IMR-90 (cell line): ENCODE results near the gene ANO10. TPM values are rescaled to one million over a fixed set of nuclear protein-coding genes. Genes with fewer than 3 reads are reported as not detected.
"Not testable (repeated sequence)": the region's sequence is repeated elsewhere in the genome, so short reads cannot be mapped to it uniquely, and the experiment has no call there.

Experiments
- ATAC-seq: fragments of 200-7000 bp; cut with Tn5 transposase; 2 replicates; pipeline ENCODE4 v1.9.1; 2020; ENCODE audit warnings: low read depth, mild to moderate bottlenecking, moderate library complexity
- BruUV-seq: library from RNA; stranded (reverse); fragments of 400-500 nt; replicated peaks from 2 replicates; lab custom pipeline; 2021; lab: Mats Ljungman, UMichigan
- CTCF ChIA-PET: fragments of 300-600 bp; formaldehyde crosslinking; extraction: SDS; loops from one replicate; lab custom pipeline; 2021; ENCODE audit warnings: antibody characterized with exemption; lab: Yijun Ruan, JAX
- POLR2A ChIA-PET: fragments of 300-600 bp; sonication (Branson Sonifier 250); formaldehyde crosslinking; loops from one replicate; lab custom pipeline; 2022; ENCODE audit warnings: antibody characterized with exemption; ENCODE audit not compliant: unreplicated experiment; lab: Charles Lee
- DNase-seq: peaks from one replicate; pipeline ENCODE4 v3.0.0; 2013
- H2AFZ ChIP-seq: replicated peaks from 2 replicates; pipeline ENCODE3; 2013; ENCODE audit warnings: low read length, mild to moderate bottlenecking; ENCODE audit not compliant: poor library complexity
- H2AK5ac ChIP-seq: 2 replicates; pipeline ENCODE4 v1.6.1; 2013; ENCODE audit warnings: low read depth, low read length, inconsistent platforms
- H2AK9ac ChIP-seq: replicated peaks from 2 replicates; pipeline ENCODE3; 2013; ENCODE audit warnings: mild to moderate bottlenecking, low read depth, low read length, moderate library complexity; ENCODE audit not compliant: poor library complexity
- H2BK120ac ChIP-seq: 2 replicates; pipeline ENCODE4 v1.6.1; 2013; ENCODE audit warnings: low read depth, low read length, inconsistent platforms
- H2BK15ac ChIP-seq: 3 replicates; pipeline ENCODE4 v1.6.1; 2013; ENCODE audit warnings: low read depth, low read length, inconsistent platforms
- H2BK20ac ChIP-seq: 2 replicates; pipeline ENCODE4 v1.6.1; 2013; ENCODE audit warnings: low read depth, mild to moderate bottlenecking, inconsistent platforms, low read length, moderate library complexity
- H2BK5ac ChIP-seq: 2 replicates; pipeline ENCODE4 v1.6.1; 2013; ENCODE audit warnings: mild to moderate bottlenecking, low read depth, low read length, inconsistent platforms; ENCODE audit not compliant: poor library complexity, severe bottlenecking
- H3K14ac ChIP-seq: replicated peaks from 2 replicates; pipeline ENCODE4 v1.6.1; 2013; ENCODE audit warnings: low read depth, low read length, inconsistent platforms
- H3K18ac ChIP-seq: 2 replicates; pipeline ENCODE4 v1.6.1; 2013; ENCODE audit warnings: low read depth, low read length, control low read depth
- H3K23ac ChIP-seq: 2 replicates; pipeline ENCODE4 v1.6.1; 2013; ENCODE audit warnings: low read depth, low read length, inconsistent platforms
- H3K27ac ChIP-seq: 2 replicates; pipeline ENCODE4 v1.5.1; 2013; ENCODE audit warnings: mild to moderate bottlenecking, control low read depth, low read length; ENCODE audit not compliant: insufficient read depth
- H3K27me3 ChIP-seq: 2 replicates; pipeline ENCODE4 v1.6.1; 2013; ENCODE audit warnings: low read length; ENCODE audit not compliant: control insufficient read depth, insufficient read depth
- H3K36me3 ChIP-seq: 2 replicates; pipeline ENCODE4 v1.6.1; 2013; ENCODE audit warnings: low read length, mixed read lengths; ENCODE audit not compliant: control insufficient read depth, insufficient read depth
- H3K4ac ChIP-seq: 2 replicates; pipeline ENCODE4 v1.6.1; 2013; ENCODE audit warnings: low read depth, low read length, inconsistent platforms
- H3K4me1 ChIP-seq: 2 replicates; pipeline ENCODE4 v1.6.1; 2013; ENCODE audit warnings: low read length, mixed read lengths; ENCODE audit not compliant: control insufficient read depth, insufficient read depth
- H3K4me2 ChIP-seq: 2 replicates; pipeline ENCODE4 v1.6.1; 2013; ENCODE audit warnings: low read depth, mild to moderate bottlenecking, control low read depth, low read length, moderate library complexity
- H3K4me3 ChIP-seq: 2 replicates; pipeline ENCODE4 v1.5.1; 2013; ENCODE audit warnings: low read depth, mild to moderate bottlenecking, control low read depth, low read length, moderate library complexity; ENCODE audit not compliant: insufficient read depth
- H3K56ac ChIP-seq: 2 replicates; pipeline ENCODE4 v1.6.1; 2013; ENCODE audit warnings: low read length, inconsistent platforms; ENCODE audit not compliant: insufficient read depth; ENCODE audit errors: extremely low read depth
- H3K79me1 ChIP-seq, 2 experiments: 2 replicates each; pipeline ENCODE4 v1.6.1; 2013; ENCODE audit warnings: low read length in 2 of 2, inconsistent platforms in 1 of 2, low read depth in 1 of 2
- H3K9ac ChIP-seq: 2 replicates; pipeline ENCODE4 v1.6.1; 2013; ENCODE audit warnings: low read depth, low read length, control low read depth
- H3K9me1 ChIP-seq: 2 replicates; pipeline ENCODE4 v1.6.1; 2013; ENCODE audit warnings: low read length, inconsistent platforms; ENCODE audit not compliant: insufficient read depth
- H3K9me3 ChIP-seq: 2 replicates; pipeline ENCODE4 v1.6.1; 2013; ENCODE audit warnings: low read length; ENCODE audit not compliant: control insufficient read depth, insufficient read depth
- H4K20me1 ChIP-seq: 2 replicates; pipeline ENCODE4 v1.6.1; 2013; ENCODE audit warnings: low read length, inconsistent platforms; ENCODE audit not compliant: insufficient read depth
- H4K5ac ChIP-seq: 2 replicates; pipeline ENCODE4 v1.6.1; 2013; ENCODE audit warnings: mild to moderate bottlenecking, low read depth, low read length, control low read depth
- H4K8ac ChIP-seq, 2 experiments: 2 replicates each; pipeline ENCODE4 v1.6.1; 2013; ENCODE audit warnings: low read depth in 2 of 2, low read length in 2 of 2, control low read depth in 1 of 2, inconsistent platforms in 1 of 2
- H4K91ac ChIP-seq: 2 replicates; pipeline ENCODE4 v1.6.1; 2013; ENCODE audit warnings: low read depth, low read length, inconsistent platforms; ENCODE audit not compliant: insufficient read depth
- WGBS, 2 experiments: methylation state at CpG; one replicate each; pipeline versions ENCODE4 v1.1.5 to v1.1.7; 2013; ENCODE audit warnings: missing lambda C conversion rate in 2 of 2; ENCODE audit not compliant: insufficient read length in 1 of 2; ENCODE audit errors: extremely low coverage in 2 of 2; 5-methylcytosine and 5-hydroxymethylcytosine counted together
- dilution Hi-C: fragments of 300-500 bp; cut with HindIII; formaldehyde crosslinking; loops from one replicate; pipeline ENCODE4 v1.14.3; 2018; ENCODE audit warnings: low sequenced_read_pairs; ENCODE audit not compliant: unreplicated experiment
- in situ Hi-C: fragments of 300-500 bp; cut with MboI; formaldehyde crosslinking; loops from 3 replicates; pipeline ENCODE4 v1.14.3; 2019; ENCODE audit warnings: low sequenced_read_pairs, inconsistent platforms, mixed read lengths
- intact Hi-C: fragments of 100-400 bp; cut with micrococcal nuclease; formaldehyde crosslinking; loops from 2 replicates; pipeline ENCODE4 v1.10.0; 2022
- polyA plus RNA-seq, 3 experiments: library from polyadenylated mRNA; depleted of rRNA; stranded (reverse); fragments of >200 nt; gene quantifications; 2 replicates each; pipeline ENCODE4 v1.2.3, GENCODE V29; 2012; ENCODE audit warnings: low replicate concordance in 1 of 3
- total RNA-seq: library from RNA; depleted of rRNA; stranded (reverse); fragments of >200 nt; gene quantifications from 2 replicates; pipeline ENCODE4 v1.2.3, GENCODE V29; 2012

The ANO10 gene
- total and polyA plus RNA-seq, 2 of the 4 experiments (the other 2 are of a cell fraction) = 28.5 to 41.6 TPM

- POLR2A ChIA-PET, H2BK5ac ChIP-seq, H3K9me3 ChIP-seq, H3K4ac ChIP-seq, H3K14ac ChIP-seq, H3K9ac ChIP-seq, H3K79me1 ChIP-seq, H4K91ac ChIP-seq, H2BK15ac ChIP-seq, H4K20me1 ChIP-seq, H3K27ac ChIP-seq, in situ Hi-C loops, H3K36me3 ChIP-seq, ATAC-seq, H2AFZ ChIP-seq, H2AK9ac ChIP-seq, H2BK120ac ChIP-seq, H3K27me3 ChIP-seq, H3K23ac ChIP-seq, H3K56ac ChIP-seq, H3K4me1 ChIP-seq, H4K5ac ChIP-seq, dilution Hi-C loops, intact Hi-C loops, BruUV-seq, H4K8ac ChIP-seq, H2BK20ac ChIP-seq, H2AK5ac ChIP-seq, H3K4me3 ChIP-seq, H3K18ac ChIP-seq, DNase-seq, H3K4me2 ChIP-seq: not testable (repeated sequence)
- CTCF ChIA-PET = interaction anchor here (1.5 kb wide), 1 partner anchor 15 kb away, joined by 5 read pairs; no protein-coding TSS in a partner anchor
- WGBS, 2 experiments = 88% methylated on average over 2 of the region's 7 CpGs; no CpG with 5 or more reads in 1 of the 2 experiments
- H3K9me1 ChIP-seq = peaks cover 12% of the 10 kb centered on the region
These were observed 103.3 kb downstream of the ANO10 start for GRCh38 chr3:43518515-43518914.
